HG02943 (cell line): ENCODE measurements around the gene AK8.
"Not testable (repeated sequence)": the region's sequence is repeated elsewhere in the genome, so short reads cannot be mapped to it uniquely, and the experiment has no call there.

ENCODE experiments used
- ATAC-seq: cut with Tn5 transposase; IDR thresholded peaks from one replicate; pipeline ENCODE4 v1.9.1; 2021; ENCODE audit warnings: mild to moderate bottlenecking, low read depth, moderate library complexity; ENCODE audit not compliant: unreplicated experiment

Gene AK8

GRCh38 chr9:132776891-132777290 lies 101.2 kb downstream of the AK8 start:
- ATAC-seq: no peak

- no peak for ATAC-seq
Observed at GRCh38 chr9:132776268-132776667, 101.8 kb downstream of the AK8 start.

- ATAC-seq: no peak
Observed at GRCh38 chr9:132775720-132776119, 102.4 kb downstream of the AK8 start.

- no peak for ATAC-seq
Observed at GRCh38 chr9:132774886-132775285, 103.2 kb downstream of the AK8 start.

- ATAC-seq: no peak
Observed at GRCh38 chr9:132773764-132774339, 104.2 kb downstream of the AK8 start.

- no peak for ATAC-seq
Observed at GRCh38 chr9:132773093-132773492, 105.0 kb downstream of the AK8 start.

GRCh38 chr9:132771752-132772151 lies 106.3 kb downstream of the AK8 start:
- ATAC-seq: not testable (repeated sequence)

GRCh38 chr9:132770770-132771310 lies 107.2 kb downstream of the AK8 start:
- no peak for ATAC-seq

- ATAC-seq: no peak
Observed at GRCh38 chr9:132769906-132770769, 107.9 kb downstream of the AK8 start.

GRCh38 chr9:132768932-132769905 lies 108.9 kb downstream of the AK8 start:
- no peak for ATAC-seq

GRCh38 chr9:132763574-132763973 lies 114.5 kb downstream of the AK8 start:
- no peak for ATAC-seq

- ATAC-seq: no peak
Observed at GRCh38 chr9:132762896-132763295, 115.2 kb downstream of the AK8 start.

GRCh38 chr9:132761602-132762001 lies 116.5 kb downstream of the AK8 start:
- no peak for ATAC-seq

GRCh38 chr9:132760057-132760456 lies 118.0 kb downstream of the AK8 start:
- no peak for ATAC-seq

GRCh38 chr9:132757016-132757415 lies 121.1 kb downstream of the AK8 start:
- ATAC-seq: no peak

- no peak for ATAC-seq
Observed at GRCh38 chr9:132756214-132756845, 121.8 kb downstream of the AK8 start.

GRCh38 chr9:132755096-132755495 lies 123.0 kb downstream of the AK8 start:
- ATAC-seq: no peak

- ATAC-seq: no peak
Observed at GRCh38 chr9:132754236-132754635, 123.8 kb downstream of the AK8 start.

- ATAC-seq: no peak
Observed at GRCh38 chr9:132753593-132753880, 124.5 kb downstream of the AK8 start.

- no peak for ATAC-seq
Observed at GRCh38 chr9:132752877-132753592, 125.0 kb downstream of the AK8 start.
